ENCODE measurements around the gene EXOC6B.
A peak's percentile ranks its signal among the peaks of the same experiment; 100 is the strongest.

Gene EXOC6B

DNA sequence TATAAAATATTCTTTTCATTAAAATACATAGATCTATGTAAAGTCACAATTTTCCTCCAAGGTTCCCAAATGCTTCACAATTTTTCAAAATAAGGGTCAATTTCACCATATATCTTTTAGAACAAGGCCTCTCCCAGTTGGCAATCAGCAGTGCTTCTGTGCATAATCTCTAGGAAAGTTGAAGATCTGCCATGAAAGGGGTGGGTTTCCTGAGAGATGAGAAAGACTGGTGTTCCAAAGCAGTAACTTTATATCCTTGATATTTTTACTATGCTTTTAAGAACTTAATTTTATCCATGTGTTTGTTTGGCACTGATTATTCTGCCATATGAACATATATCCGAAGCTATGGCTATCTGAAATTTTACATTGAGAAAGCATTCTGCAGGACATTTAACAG, 478.8 kb downstream of the EXOC6B start:
- no peak for DNase-seq (ENCODE audit: low read depth)
- H3K4me3 ChIP-seq (ENCODE audit: low read depth, low read length): no peak overlapping the region

DNA sequence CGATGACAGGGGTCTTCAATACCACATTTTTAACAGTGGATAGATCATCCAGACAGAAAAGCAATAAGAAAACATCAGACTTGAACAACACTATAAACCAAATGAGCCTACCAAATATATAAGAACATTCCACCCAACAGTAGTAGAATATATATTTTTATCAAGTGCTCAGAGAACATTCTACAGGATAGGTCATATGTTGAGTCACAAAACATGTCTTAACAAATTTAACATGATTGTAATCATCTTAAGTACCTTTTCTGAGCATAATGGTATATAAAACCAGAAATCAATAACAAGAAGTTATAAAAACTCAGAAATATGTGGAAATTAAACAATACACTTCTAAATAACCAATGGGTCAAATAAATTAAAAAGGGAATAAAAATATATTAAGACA, 484.2 kb downstream of the EXOC6B start:
- DNase-seq (ENCODE audit: low read depth): no peak
- H3K4me3 ChIP-seq (ENCODE audit: low read depth, low read length): no peak overlapping the region

DNA sequence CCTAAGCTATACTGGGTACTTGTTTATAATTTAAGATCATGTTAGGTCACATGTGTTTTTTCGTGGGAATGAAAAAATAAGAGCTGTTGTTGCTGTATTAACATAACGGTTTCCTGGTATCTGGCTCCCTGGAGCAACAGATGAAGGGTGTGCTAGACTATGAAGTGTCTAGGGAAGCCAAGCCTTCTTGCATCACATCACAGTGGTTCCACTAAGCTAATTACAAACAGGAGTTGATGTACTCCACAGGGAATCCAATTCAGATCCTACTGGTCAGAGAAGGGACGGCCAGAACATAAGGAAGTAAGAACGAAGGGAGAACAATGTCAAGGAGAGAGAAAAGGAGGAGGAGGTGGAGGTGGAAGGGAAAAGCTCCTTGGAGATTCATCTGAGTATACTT, 485.2 kb downstream of the EXOC6B start:
- DNase-seq (ENCODE audit: low read depth): peak; percentile 2
- H3K4me3 ChIP-seq (ENCODE audit: low read depth, low read length): no peak overlapping the region

- DNase-seq (ENCODE audit: low read depth): no peak
- no peak overlapping the region for H3K4me3 ChIP-seq (ENCODE audit: low read depth, low read length)
These were observed 487.8 kb downstream of the EXOC6B start for GRCh38 chr2:72338076-72338475.

- no peak for DNase-seq (ENCODE audit: low read depth)
- H3K4me3 ChIP-seq (ENCODE audit: low read depth, low read length): no peak overlapping the region
These were observed 493.1 kb downstream of the EXOC6B start for GRCh38 chr2:72332720-72333119.

DNA sequence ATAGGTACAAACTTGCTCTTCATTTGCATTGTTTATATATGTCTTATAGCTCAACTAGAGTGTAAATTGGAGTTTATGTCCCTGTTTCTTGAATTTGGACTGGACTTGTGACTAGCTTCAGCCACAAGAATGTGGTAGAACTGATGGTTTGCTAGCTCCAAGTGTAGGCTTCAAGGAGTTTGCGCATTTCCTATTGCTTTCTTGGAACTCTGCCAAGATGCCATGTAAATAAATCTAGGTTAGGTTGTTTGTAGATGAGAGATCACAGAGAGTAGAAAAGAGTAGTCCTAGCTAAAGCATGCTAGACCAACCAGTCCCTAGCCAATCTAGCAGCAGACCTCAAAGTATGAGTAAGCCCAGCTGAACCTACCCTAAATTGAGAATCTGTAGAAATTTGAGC, 495.2 kb downstream of the EXOC6B start:
- DNase-seq (ENCODE audit: low read depth): no peak
- no peak overlapping the region for H3K4me3 ChIP-seq (ENCODE audit: low read depth, low read length)

DNA sequence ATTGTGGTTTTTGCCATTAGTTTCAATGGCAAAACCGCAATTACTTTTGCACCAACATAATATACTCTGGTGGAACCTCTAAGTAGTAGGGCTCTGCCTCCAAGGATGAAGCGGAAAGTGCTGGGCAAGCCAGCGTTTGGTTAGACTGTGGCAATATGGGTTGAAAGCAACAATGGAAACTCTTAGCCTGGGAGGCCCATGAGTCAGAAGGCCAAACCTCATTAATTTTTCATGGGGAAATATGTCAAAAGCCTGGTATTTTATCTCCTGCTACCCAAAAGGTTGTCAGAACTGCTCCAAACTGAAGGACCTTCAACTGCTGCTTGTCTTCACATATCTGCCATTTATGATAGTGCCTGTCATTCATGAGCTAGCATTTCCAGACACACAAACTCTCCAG, 499.1 kb downstream of the EXOC6B start:
- no peak for DNase-seq (ENCODE audit: low read depth)
- no peak overlapping the region for H3K4me3 ChIP-seq (ENCODE audit: low read depth, low read length)

GRCh38 chr2:72325592-72326422, 500.0 kb downstream of the EXOC6B start:
- DNase-seq (ENCODE audit: low read depth): no peak
- no peak overlapping the region for H3K4me3 ChIP-seq (ENCODE audit: low read depth, low read length)

- no peak overlapping the region for H3K4me3 ChIP-seq (ENCODE audit: low read depth, low read length)
- no peak for DNase-seq (ENCODE audit: low read depth)
These were observed 509.1 kb downstream of the EXOC6B start for GRCh38 chr2:72316774-72317173.

GRCh38 chr2:72300147-72300684, 525.6 kb downstream of the EXOC6B start:
- no peak overlapping the region for H3K4me3 ChIP-seq (ENCODE audit: low read depth, low read length)
- DNase-seq (ENCODE audit: low read depth): no peak

GRCh38 chr2:72293620-72294019, 532.2 kb downstream of the EXOC6B start:
- no peak overlapping the region for H3K4me3 ChIP-seq (ENCODE audit: low read depth, low read length)
- no peak for DNase-seq (ENCODE audit: low read depth)

- DNase-seq (ENCODE audit: low read depth): no peak
- H3K4me3 ChIP-seq (ENCODE audit: low read depth, low read length): no peak overlapping the region
These were observed 533.4 kb downstream of the EXOC6B start for GRCh38 chr2:72292433-72292832.

- H3K4me3 ChIP-seq (ENCODE audit: low read depth, low read length): no peak overlapping the region
- no peak for DNase-seq (ENCODE audit: low read depth)
These were observed 534.8 kb downstream of the EXOC6B start for GRCh38 chr2:72291059-72291458.

- DNase-seq (ENCODE audit: low read depth): no peak
- H3K4me3 ChIP-seq (ENCODE audit: low read depth, low read length): no peak overlapping the region
These were observed 536.1 kb downstream of the EXOC6B start for GRCh38 chr2:72289736-72290135.

DNA sequence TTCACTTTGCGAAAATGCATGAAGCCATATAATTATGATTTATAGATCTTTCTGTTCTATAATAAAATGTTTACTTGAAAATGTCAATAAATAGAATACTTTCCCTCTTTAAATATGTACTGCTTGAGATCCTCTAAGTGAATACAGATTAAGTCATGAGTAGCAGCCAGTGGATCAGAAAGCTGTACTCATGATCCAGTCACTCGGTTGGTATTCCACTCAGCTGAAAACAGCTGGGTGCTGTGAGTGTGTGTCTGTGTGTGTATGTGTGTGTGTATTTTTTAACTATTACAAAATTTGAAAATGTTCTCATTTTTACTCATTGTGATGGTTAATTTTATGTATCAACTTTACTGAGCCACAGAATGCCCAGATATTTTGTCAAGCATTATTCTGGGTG, 536.5 kb downstream of the EXOC6B start:
- H3K4me3 ChIP-seq (ENCODE audit: low read depth, low read length): no peak overlapping the region
- no peak for DNase-seq (ENCODE audit: low read depth)

GRCh38 chr2:72278046-72278445, 547.8 kb downstream of the EXOC6B start:
- no peak overlapping the region for H3K4me3 ChIP-seq (ENCODE audit: low read depth, low read length)
- DNase-seq (ENCODE audit: low read depth): peak; percentile 32

DNA sequence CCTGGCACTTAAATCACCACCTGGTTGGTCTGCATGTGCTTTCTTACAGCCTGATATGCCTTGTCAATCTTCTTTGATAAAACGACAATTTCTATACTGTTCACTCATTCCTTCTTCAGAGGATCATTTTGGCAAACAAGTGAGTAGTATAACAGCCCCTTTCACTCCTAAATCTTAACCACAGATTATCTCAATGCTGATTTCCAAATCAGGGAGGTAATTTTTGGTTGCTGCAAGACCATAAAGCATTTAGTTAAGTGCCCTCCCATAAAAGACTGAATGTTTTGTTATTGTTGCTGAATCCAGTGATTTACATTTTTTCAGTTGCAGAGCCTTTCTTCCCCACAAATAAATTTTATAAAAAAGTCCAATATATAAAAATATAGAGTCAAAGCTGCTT, 549.0 kb downstream of the EXOC6B start:
- H3K4me3 ChIP-seq (ENCODE audit: low read depth, low read length): no peak overlapping the region
- no peak for DNase-seq (ENCODE audit: low read depth)

DNA sequence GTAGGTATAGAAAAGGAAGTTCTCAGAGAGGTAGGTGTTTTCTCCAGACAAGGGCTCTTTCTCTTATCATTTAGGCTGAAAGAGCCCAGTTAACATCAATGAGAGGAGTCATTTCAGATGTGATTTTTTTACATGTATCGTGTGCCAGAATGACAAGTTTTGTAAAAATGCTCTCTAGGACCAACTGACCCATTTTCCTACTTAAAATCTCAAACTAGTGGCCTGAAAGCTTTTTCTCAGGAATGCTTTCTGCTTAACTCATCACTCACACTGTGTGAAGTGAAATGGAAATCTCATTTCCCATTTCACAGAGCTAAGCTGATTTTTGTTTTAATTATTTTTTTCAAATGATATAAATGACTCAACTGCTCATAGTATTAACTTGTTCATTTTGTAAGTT, 549.5 kb downstream of the EXOC6B start:
- DNase-seq (ENCODE audit: low read depth): no peak
- H3K4me3 ChIP-seq (ENCODE audit: low read depth, low read length): no peak overlapping the region

DNA sequence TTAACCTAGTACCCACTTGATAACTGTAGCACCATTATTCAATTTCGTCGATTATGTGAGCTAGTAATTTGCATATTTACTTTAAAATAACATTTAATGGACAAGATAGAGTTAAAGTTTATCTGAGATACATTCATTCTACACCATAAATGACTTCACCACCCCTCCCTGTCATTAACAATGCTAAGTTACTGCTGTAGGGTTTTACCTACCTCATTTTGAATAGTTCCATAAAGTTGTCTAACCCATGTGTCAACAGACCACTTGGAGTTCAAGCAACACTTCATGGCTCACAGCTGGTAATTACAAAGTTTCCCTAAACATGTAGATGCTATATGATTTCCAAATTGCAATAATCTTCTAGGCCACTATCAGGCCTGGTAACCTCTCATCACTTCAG, 550.7 kb downstream of the EXOC6B start:
- no peak overlapping the region for H3K4me3 ChIP-seq (ENCODE audit: low read depth, low read length)
- DNase-seq (ENCODE audit: low read depth): no peak

DNA sequence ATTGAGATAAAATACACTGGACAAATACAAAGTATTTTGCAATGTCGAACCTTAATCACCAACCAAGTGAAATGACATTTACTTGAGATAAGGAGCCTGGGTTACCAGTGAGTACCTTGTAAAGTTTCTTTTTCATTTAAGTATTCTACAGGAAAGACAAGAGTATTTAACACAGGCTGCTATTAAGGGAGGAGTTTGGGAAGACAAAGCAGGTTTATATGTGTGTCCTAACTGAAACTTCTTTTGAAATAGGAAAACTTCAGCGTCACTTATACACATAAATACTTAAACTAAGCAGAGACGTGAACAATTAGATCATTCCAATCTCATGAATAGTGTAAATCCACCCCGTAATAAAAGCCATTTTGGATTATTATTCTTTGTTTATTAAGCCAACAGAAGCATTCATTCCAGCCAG, 551.4 kb downstream of the EXOC6B start:
- no peak for DNase-seq (ENCODE audit: low read depth)
- H3K4me3 ChIP-seq (ENCODE audit: low read depth, low read length): no peak overlapping the region

GRCh38 chr2:72273384-72273783, 552.4 kb downstream of the EXOC6B start:
- no peak for DNase-seq (ENCODE audit: low read depth)
- H3K4me3 ChIP-seq (ENCODE audit: low read depth, low read length): no peak overlapping the region

Measured in skeletal muscle cell (primary cell).